Natural killer cell treated with Interleukin-12 subunit alpha and Interleukin-12 subunit beta and Interleukin-15 and Interleukin-18, amount 100 ng/mL, for 72 hours (primary cell): ENCODE results near the gene DNPEP. TPM values are rescaled to one million over a fixed set of nuclear protein-coding genes. Genes with fewer than 3 reads are reported as not detected.

Experiments used
- ATAC-seq, 2 donors: fragments of 150-1000 bp; cut with Tn5 transposase in 1 of 2; sonication (Bioruptor Pico), chemical (Tn5 transposase) in 1 of 2; 2 replicates each; pipeline ENCODE4 v1.10.0; 2021
- DNase-seq: peaks from one replicate; pipeline ENCODE4 v3.0.0; 2022; ENCODE audit warnings: low spot score
- H3K27ac Mint-ChIP-seq, 2 donors: 1 replicate in 1 of 2; 2 replicates in 1 of 2; pipeline ENCODE4 v1.8.0; 2022; ENCODE audit warnings: mixed read lengths in 2 of 2, mild to moderate bottlenecking in 1 of 2, moderate library complexity in 1 of 2
- H3K27me3 Mint-ChIP-seq, 2 donors: 1 replicate in 1 of 2; 2 replicates in 1 of 2; pipeline ENCODE4 v1.8.0; 2022; ENCODE audit warnings: mixed read lengths in 2 of 2
- H3K36me3 Mint-ChIP-seq: one replicate; pipeline ENCODE4 v1.8.0; 2022; ENCODE audit warnings: mixed read lengths
- H3K4me1 Mint-ChIP-seq, 2 donors: 1 replicate in 1 of 2; 2 replicates in 1 of 2; pipeline ENCODE4 v1.8.0; 2022; ENCODE audit warnings: low read depth in 2 of 2, mixed read lengths in 2 of 2, mild to moderate bottlenecking in 1 of 2
- H3K4me3 Mint-ChIP-seq: one replicate; pipeline ENCODE4 v1.8.0; 2022; ENCODE audit warnings: mixed read lengths
- H3K9me3 Mint-ChIP-seq: 2 replicates; pipeline ENCODE4 v1.8.0; 2022; ENCODE audit warnings: mixed read lengths
- total RNA-seq, 2 donors: library from RNA; stranded (reverse); gene quantifications; one replicate each; pipeline ENCODE4 v1.2.3, GENCODE V29; 2022

Gene DNPEP
- total RNA-seq, 2 donors from 2014 or later: 85.3 to 116 TPM

DNA sequence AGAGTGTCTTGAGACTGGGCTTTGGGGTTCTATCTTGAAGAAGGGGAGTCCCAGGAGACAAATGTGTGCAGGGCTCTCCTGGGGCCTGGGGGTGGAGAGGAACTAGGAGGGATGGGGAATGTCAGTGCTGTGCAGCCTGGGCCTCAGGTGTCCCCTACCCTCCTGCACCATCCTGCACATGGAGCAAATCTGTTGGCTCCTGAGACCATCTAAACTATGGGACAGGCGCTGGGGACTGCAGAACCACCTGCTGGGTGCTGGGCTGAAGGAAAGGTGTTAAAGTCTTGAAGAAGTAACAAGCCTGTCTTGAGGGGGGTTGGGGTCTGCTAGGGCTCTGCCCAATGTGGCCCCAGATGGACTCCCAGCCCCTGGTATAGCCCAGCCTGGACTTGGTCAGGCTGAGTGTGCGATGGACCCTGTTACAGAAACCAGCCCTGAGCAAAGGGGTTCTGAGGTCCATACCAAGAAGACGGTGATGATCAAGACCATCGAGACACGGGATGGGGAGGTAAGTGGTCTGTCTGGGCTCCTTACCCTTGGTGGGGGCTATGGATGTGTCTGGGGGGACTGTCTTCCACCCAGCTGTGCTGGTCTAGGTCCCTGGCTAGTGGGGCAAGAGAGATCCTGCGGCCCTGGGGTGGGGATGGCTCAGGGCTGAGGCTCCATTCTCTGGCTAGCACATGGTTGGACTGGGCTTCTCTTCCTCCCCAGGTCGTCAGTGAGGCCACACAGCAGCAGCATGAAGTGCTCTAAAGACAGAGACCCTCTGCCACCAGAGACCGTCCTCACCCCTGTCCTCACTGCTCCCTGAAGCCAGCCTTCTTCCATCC lies 37.7 kb upstream of the DNPEP start:
- Mint-ChIP-seq H3K4me3 (no peak overlapping the region), H3K9me3 (no peaks in the 10 kb centered on the region), H3K27ac (no peak overlapping the region), H3K4me1 (no peaks in the 10 kb centered on the region), H3K36me3 (no peaks in the 10 kb centered on the region), H3K27me3 (peaks cover 5 to 6% of the 10 kb centered on the region in 2 donors)
- DNase-seq (peak; percentile 44), ATAC-seq (peak in 1 of 2 donors; percentile 30)

GRCh38 chr2:219423652-219424377 lies 36.1 kb upstream of the DNPEP start:
- H3K4me3 Mint-ChIP-seq: no peak overlapping the region
- H3K27me3 Mint-ChIP-seq: peaks cover 14 to 19% of the 10 kb centered on the region in 2 donors
- DNase-seq (peak; percentile 22), ATAC-seq (no peak)
- H3K27ac Mint-ChIP-seq: no peak overlapping the region
- H3K36me3 Mint-ChIP-seq: no peaks in the 10 kb centered on the region
- H3K4me1 Mint-ChIP-seq: peaks cover 0 to 2% of the 10 kb centered on the region in 2 donors
- no peaks in the 10 kb centered on the region for H3K9me3 Mint-ChIP-seq

GRCh38 chr2:219422952-219423534 lies 35.3 kb upstream of the DNPEP start:
- H3K9me3 Mint-ChIP-seq: no peaks in the 10 kb centered on the region
- H3K27me3 Mint-ChIP-seq: peaks cover 14 to 19% of the 10 kb centered on the region in 2 donors
- peaks cover 0 to 2% of the 10 kb centered on the region in 2 donors for H3K4me1 Mint-ChIP-seq
- H3K4me3 Mint-ChIP-seq: no peak overlapping the region
- no peak overlapping the region for H3K27ac Mint-ChIP-seq
- DNase-seq: peak; percentile 54
- ATAC-seq: no peak
- H3K36me3 Mint-ChIP-seq: no peaks in the 10 kb centered on the region

- Mint-ChIP-seq H3K27ac (no peak overlapping the region), H3K4me1 (peaks cover 0 to 2% of the 10 kb centered on the region in 2 donors), H3K27me3 (peaks cover 11 to 19% of the 10 kb centered on the region in 2 donors), H3K9me3 (no peaks in the 10 kb centered on the region), H3K4me3 (no peak overlapping the region), H3K36me3 (no peaks in the 10 kb centered on the region)
- ATAC-seq: no peak
- no peak for DNase-seq
These were observed 33.6 kb upstream of the DNPEP start for GRCh38 chr2:219421323-219421722.

DNA sequence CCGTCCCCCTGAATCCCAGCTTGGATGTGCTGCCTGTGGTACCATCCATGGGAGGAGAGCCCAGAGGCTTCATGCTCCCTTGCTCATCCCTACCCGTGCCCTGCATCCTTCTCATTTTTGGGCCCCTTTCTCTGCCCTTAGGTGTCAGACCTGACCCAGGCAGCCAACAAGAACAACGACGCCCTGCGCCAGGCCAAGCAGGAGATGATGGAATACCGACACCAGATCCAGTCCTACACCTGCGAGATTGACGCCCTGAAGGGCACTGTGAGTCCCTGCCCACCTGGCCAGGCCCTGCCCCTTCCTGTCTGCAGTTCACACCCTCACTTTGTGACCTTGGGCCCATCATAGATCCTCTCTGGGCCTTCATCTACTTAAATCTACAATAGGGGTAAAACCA lies 33.0 kb upstream of the DNPEP start:
- no peak overlapping the region for H3K4me3 Mint-ChIP-seq
- H3K27ac Mint-ChIP-seq: no peak overlapping the region
- DNase-seq (no peak), ATAC-seq (no peak)
- no peaks in the 10 kb centered on the region for H3K36me3 Mint-ChIP-seq
- peaks cover 0 to 2% of the 10 kb centered on the region in 2 donors for H3K4me1 Mint-ChIP-seq
- H3K9me3 Mint-ChIP-seq: no peaks in the 10 kb centered on the region
- peaks cover 14 to 26% of the 10 kb centered on the region in 2 donors for H3K27me3 Mint-ChIP-seq

- H3K27ac Mint-ChIP-seq: no peak overlapping the region
- DNase-seq (no peak), ATAC-seq (no peak)
- peaks cover 0 to 2% of the 10 kb centered on the region in 2 donors for H3K4me1 Mint-ChIP-seq
- H3K9me3 Mint-ChIP-seq: no peaks in the 10 kb centered on the region
- H3K36me3 Mint-ChIP-seq: no peaks in the 10 kb centered on the region
- H3K27me3 Mint-ChIP-seq: peaks cover 14 to 28% of the 10 kb centered on the region in 2 donors
- H3K4me3 Mint-ChIP-seq: no peak overlapping the region
These were observed 31.9 kb upstream of the DNPEP start for GRCh38 chr2:219419331-219420197.

DNA sequence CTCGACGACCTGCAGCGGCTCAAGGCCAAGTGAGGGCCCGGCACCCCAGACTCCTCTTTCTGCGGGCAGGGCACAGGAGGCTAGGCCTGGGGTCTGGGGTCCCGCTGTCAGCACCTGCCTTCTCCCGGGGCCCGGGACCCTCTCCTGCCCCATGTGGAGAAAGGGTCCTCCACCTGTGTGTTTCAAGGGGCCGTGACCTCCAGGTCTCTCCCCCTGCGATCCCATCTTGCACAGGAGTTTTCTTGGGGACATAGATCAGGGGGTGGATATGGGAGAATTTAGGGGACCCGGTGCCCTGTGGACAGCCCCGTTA lies 31.3 kb upstream of the DNPEP start:
- DNase-seq (no peak), ATAC-seq (no peak)
- H3K27ac Mint-ChIP-seq: no peak overlapping the region
- H3K27me3 Mint-ChIP-seq: peaks cover 14 to 24% of the 10 kb centered on the region in 2 donors
- H3K4me1 Mint-ChIP-seq: peaks cover 0 to 2% of the 10 kb centered on the region in 2 donors
- no peaks in the 10 kb centered on the region for H3K36me3 Mint-ChIP-seq
- no peak overlapping the region for H3K4me3 Mint-ChIP-seq
- H3K9me3 Mint-ChIP-seq: no peaks in the 10 kb centered on the region

DNA sequence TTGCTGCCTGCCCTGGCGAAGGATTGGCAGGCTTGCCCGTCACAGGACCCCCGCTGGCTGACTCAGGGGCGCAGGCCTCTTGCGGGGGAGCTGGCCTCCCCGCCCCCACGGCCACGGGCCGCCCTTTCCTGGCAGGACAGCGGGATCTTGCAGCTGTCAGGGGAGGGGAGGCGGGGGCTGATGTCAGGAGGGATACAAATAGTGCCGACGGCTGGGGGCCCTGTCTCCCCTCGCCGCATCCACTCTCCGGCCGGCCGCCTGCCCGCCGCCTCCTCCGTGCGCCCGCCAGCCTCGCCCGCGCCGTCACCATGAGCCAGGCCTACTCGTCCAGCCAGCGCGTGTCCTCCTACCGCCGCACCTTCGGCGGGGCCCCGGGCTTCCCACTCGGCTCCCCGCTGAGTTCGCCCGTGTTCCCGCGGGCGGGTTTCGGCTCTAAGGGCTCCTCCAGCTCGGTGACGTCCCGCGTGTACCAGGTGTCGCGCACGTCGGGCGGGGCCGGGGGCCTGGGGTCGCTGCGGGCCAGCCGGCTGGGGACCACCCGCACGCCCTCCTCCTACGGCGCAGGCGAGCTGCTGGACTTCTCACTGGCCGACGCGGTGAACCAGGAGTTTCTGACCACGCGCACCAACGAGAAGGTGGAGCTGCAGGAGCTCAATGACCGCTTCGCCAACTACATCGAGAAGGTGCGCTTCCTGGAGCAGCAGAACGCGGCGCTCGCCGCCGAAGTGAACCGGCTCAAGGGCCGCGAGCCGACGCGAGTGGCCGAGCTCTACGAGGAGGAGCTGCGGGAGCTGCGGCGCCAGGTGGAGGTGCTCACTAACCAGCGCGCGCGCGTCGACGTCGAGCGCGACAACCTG lies 30.7 kb upstream of the DNPEP start, which contains the start of gene DES:
TSS of gene DES (plus strand) at position 223 of the 857 bp plus-strand sequence. CDS start at position 309, 86 bp downstream.
- Mint-ChIP-seq H3K27ac (no peak within 1 kb of the TSS), H3K36me3 (no peaks in the 10 kb centered on the region), H3K4me3 (no peak within 1 kb of the TSS), H3K9me3 (no peaks in the 10 kb centered on the region), H3K4me1 (peaks cover 0 to 2% of the 10 kb centered on the region in 2 donors), H3K27me3 (peaks cover 17 to 30% of the 10 kb centered on the region in 2 donors)
- ATAC-seq: no peak
- no peak for DNase-seq

DNA sequence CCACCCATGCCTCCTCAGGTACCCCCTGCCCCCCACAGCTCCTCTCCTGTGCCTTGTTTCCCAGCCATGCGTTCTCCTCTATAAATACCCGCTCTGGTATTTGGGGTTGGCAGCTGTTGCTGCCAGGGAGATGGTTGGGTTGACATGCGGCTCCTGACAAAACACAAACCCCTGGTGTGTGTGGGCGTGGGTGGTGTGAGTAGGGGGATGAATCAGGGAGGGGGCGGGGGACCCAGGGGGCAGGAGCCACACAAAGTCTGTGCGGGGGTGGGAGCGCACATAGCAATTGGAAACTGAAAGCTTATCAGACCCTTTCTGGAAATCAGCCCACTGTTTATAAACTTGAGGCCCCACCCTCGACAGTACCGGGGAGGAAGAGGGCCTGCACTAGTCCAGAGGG lies 29.7 kb upstream of the DNPEP start:
- no peak overlapping the region for H3K4me3 Mint-ChIP-seq
- H3K36me3 Mint-ChIP-seq: no peaks in the 10 kb centered on the region
- peaks cover 0 to 2% of the 10 kb centered on the region in 2 donors for H3K4me1 Mint-ChIP-seq
- no peak overlapping the region for H3K27ac Mint-ChIP-seq
- no peak for DNase-seq
- ATAC-seq: no peak
- peaks cover 23 to 38% of the 10 kb centered on the region in 2 donors for H3K27me3 Mint-ChIP-seq
- no peaks in the 10 kb centered on the region for H3K9me3 Mint-ChIP-seq

DNA sequence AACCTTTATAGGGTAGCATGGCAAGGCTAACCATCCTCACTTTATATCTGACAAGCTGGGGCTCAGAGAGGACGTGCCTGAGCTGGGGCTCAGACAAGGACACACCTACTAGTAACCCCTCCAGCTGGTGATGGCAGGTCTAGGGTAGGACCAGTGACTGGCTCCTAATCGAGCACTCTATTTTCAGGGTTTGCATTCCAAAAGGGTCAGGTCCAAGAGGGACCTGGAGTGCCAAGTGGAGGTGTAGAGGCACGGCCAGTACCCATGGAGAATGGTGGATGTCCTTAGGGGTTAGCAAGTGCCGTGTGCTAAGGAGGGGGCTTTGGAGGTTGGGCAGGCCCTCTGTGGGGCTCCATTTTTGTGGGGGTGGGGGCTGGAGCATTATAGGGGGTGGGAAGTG lies 29.2 kb upstream of the DNPEP start:
- H3K27me3 Mint-ChIP-seq: peaks cover 23 to 38% of the 10 kb centered on the region in 2 donors
- peaks cover 0 to 2% of the 10 kb centered on the region in 2 donors for H3K4me1 Mint-ChIP-seq
- H3K27ac Mint-ChIP-seq: no peak overlapping the region
- no peak for DNase-seq
- no peak overlapping the region for H3K4me3 Mint-ChIP-seq
- H3K9me3 Mint-ChIP-seq: no peaks in the 10 kb centered on the region
- no peaks in the 10 kb centered on the region for H3K36me3 Mint-ChIP-seq
- ATAC-seq: peak in 1 of 2 donors; percentile 33

DNA sequence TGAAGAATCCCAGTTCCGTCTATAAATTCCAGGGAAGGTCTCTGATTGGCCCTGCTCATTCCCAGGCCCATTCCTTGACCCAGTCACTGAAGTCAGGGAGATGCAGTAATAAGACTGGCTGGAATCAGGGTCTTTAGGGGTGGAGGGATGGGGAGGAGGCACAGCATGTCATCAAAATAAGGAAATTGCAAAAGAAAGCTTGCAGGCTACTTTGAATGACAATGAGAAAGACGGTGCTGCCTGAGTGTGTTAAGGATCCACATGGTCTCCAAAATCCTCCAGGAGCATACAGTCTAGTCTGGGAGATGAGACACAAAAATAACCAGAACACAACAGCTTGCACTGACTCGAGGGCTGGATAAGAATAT lies 28.5 kb upstream of the DNPEP start:
- Mint-ChIP-seq H3K9me3 (no peaks in the 10 kb centered on the region), H3K27ac (no peak overlapping the region), H3K4me3 (no peak overlapping the region), H3K27me3 (peaks cover 23 to 38% of the 10 kb centered on the region in 2 donors), H3K4me1 (peaks cover 0 to 2% of the 10 kb centered on the region in 2 donors), H3K36me3 (no peaks in the 10 kb centered on the region)
- DNase-seq (no peak), ATAC-seq (no peak)

- H3K36me3 Mint-ChIP-seq: no peaks in the 10 kb centered on the region
- ATAC-seq: no peak
- H3K9me3 Mint-ChIP-seq: no peaks in the 10 kb centered on the region
- H3K4me3 Mint-ChIP-seq: no peak overlapping the region
- H3K4me1 Mint-ChIP-seq: peaks cover 0 to 2% of the 10 kb centered on the region in 2 donors
- no peak for DNase-seq
- H3K27me3 Mint-ChIP-seq: peaks cover 23 to 38% of the 10 kb centered on the region in 2 donors
- H3K27ac Mint-ChIP-seq: no peak overlapping the region
These were observed 28.0 kb upstream of the DNPEP start for GRCh38 chr2:219415580-219416234.
